Stimulated activated naive CD8-positive, alpha-beta T cell treated with anti-CD3 and anti-CD28 coated beads, Interleukin-15, amount 100 ng/mL, for 72 hours (primary cell): ENCODE results near the gene MROH7.

ENCODE experiments used
- ATAC-seq: fragments of 150-1000 bp; cut with Tn5 transposase; 2 replicates; pipeline ENCODE4 v1.10.0; 2021; ENCODE audit warnings: mild to moderate bottlenecking, moderate library complexity
- DNase-seq, 2 donors: peaks; one replicate each; pipeline ENCODE4 v3.0.0; 2021 to 2022
- H3K27ac Mint-ChIP-seq, 2 donors: one replicate each; pipeline ENCODE4 v1.8.0; 2022; ENCODE audit warnings: mild to moderate bottlenecking in 2 of 2, mixed read lengths in 2 of 2, moderate library complexity in 2 of 2
- H3K27me3 Mint-ChIP-seq: one replicate; pipeline ENCODE4 v1.8.0; 2022; ENCODE audit warnings: mixed read lengths
- H3K4me1 Mint-ChIP-seq: one replicate; pipeline ENCODE4 v1.8.0; 2022; ENCODE audit warnings: mild to moderate bottlenecking, mixed read lengths
- H3K4me3 Mint-ChIP-seq, 2 donors: one replicate each; pipeline ENCODE4 v1.8.0; 2022; ENCODE audit warnings: mild to moderate bottlenecking in 2 of 2, mixed read lengths in 2 of 2, moderate library complexity in 1 of 2
- H3K9me3 Mint-ChIP-seq, 2 donors: one replicate each; pipeline ENCODE4 v1.8.0; 2022; ENCODE audit warnings: mixed read lengths in 2 of 2

Gene MROH7

DNA sequence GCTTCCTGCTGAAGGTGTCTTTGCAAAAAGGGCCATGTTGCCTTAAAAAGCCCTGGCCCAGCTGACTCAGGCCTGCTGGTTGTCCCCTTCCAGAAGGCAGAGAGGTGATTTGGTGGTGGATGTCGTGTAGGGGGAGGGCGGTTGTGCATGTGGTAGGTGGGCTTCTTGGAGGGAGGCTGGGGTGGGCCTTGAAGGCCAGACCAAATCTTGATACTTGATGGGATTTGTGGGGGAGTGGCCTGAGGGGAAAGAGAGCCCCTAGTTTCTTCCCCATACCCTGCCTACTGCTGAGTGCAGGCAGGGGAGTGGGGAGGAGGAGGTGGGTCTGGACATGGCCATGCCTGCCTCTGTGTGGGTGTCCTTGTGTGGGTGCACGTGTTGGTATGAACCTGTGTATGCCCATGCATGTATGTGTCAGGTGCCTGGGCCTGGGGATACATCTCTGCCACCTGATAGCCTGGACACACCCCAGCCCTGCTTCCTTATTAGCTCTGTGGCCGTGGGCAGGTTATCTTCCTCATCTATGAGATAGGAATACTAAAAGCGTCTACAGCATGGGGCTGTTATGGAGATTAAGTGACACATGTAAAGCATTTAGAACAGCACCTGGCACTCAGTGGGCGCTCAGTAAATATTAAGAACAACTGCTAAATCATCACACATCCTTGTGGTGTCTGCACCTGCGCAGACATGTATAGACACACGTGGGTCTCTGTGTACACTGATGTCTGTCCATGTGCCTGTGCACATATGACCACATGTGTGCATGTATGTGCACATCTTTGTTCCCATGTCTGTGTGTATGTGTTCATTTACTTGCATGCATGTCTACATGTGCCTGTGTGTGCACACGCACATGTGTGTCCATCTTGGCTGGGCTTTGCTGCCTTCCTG is 35.2 kb upstream of the MROH7 start:
- Mint-ChIP-seq H3K4me3 (no peak overlapping the region), H3K9me3 (no peaks in the 10 kb centered on the region), H3K4me1 (peaks cover 15% of the 10 kb centered on the region), H3K27me3 (no peaks in the 10 kb centered on the region), H3K27ac (no peak overlapping the region)
- DNase-seq (no peak), ATAC-seq (no peak)

DNA sequence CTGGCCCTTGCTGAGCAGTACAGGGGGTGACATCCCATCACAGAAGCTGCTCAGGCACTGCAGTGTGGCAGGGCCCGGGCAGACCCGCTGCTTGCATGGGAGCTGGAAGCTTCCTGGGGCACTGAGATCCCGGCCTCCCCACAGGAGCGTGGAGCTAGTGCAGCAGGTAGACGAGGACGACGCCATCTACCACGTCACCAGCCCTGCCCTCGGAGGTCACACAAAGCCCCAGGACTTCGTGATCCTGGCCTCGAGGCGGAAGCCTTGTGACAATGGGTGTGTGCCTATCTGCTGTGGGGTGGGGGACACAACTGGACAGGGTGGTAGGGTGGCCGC is 34.6 kb upstream of the MROH7 start:
- no peak overlapping the region for H3K4me3 Mint-ChIP-seq
- H3K27ac Mint-ChIP-seq: no peak overlapping the region
- ATAC-seq: no peak
- no peaks in the 10 kb centered on the region for H3K27me3 Mint-ChIP-seq
- H3K9me3 Mint-ChIP-seq: no peaks in the 10 kb centered on the region
- no peak for DNase-seq
- peaks cover 15% of the 10 kb centered on the region for H3K4me1 Mint-ChIP-seq

- no peak overlapping the region for H3K27ac Mint-ChIP-seq
- ATAC-seq: no peak
- no peak for DNase-seq
- H3K27me3 Mint-ChIP-seq: no peaks in the 10 kb centered on the region
- peaks cover 15% of the 10 kb centered on the region for H3K4me1 Mint-ChIP-seq
- H3K4me3 Mint-ChIP-seq: no peak overlapping the region
- H3K9me3 Mint-ChIP-seq: no peaks in the 10 kb centered on the region
Measured at GRCh38 chr1:54607821-54608565, 33.6 kb upstream of the MROH7 start.

- Mint-ChIP-seq H3K9me3 (no peaks in the 10 kb centered on the region), H3K27me3 (no peaks in the 10 kb centered on the region), H3K4me3 (no peak overlapping the region), H3K4me1 (peaks cover 15% of the 10 kb centered on the region), H3K27ac (no peak overlapping the region)
- DNase-seq (no peak), ATAC-seq (no peak)
Measured at GRCh38 chr1:54608566-54609230, 32.9 kb upstream of the MROH7 start.

DNA sequence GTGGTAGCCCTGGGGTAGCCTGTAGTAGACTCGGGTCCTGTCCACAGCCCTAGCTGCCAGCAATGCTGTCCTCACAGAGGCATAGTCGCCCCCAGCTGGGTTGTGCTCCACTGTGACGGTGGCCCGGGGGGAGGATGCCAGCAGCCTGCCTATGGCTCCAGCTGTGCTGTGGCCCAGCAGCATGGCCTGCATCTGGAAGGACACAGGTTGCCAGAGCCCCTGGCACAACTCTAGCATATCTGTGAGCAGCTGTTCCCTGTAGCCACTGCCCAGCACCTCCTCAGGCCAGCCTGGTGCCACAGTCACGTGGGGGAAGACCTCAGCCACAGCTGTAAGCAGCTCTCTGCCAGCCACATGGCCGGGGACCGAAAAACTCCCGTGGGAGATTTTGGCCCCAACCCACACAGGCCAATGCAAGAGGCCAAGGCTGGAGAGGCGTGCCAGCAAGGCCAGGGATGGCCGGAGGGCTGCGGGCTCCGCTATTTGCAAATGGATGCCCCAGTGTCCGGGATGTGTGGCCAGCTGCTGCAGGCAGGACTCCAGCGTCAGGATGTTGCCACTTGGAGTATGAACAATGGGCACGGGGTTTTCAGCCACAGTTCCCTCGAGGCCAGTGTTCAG is 32.2 kb upstream of the MROH7 start:
- no peaks in the 10 kb centered on the region for H3K27me3 Mint-ChIP-seq
- DNase-seq: no peak

DNA sequence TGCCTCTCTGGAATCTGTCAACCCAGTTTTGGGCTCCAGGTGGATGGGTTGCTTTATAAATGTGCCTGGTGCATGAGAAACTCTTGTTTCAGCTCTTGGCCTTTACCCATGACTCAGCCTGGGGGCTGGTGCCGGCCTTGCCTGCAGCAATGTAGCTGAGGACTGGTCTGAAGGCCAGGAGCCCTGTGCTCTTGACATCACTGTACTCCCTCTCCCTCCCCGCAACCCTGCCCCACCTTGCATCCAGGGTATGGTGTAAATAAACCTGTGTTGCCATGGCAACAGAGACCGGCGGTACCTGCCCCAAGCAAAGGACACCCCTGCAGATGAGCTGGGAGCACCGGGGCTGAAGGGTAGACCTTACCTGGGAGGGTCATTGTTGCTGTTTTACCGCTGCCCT is 31.5 kb upstream of the MROH7 start:
- DNase-seq (no peak), ATAC-seq (no peak)
- no peaks in the 10 kb centered on the region for H3K9me3 Mint-ChIP-seq
- H3K27me3 Mint-ChIP-seq: no peaks in the 10 kb centered on the region
- H3K27ac Mint-ChIP-seq: no peak overlapping the region
- peaks cover 4% of the 10 kb centered on the region for H3K4me1 Mint-ChIP-seq
- no peak overlapping the region for H3K4me3 Mint-ChIP-seq

More for the DNA sequence above, 32.2 kb upstream of the MROH7 start:
- ATAC-seq: no peak
- no peak overlapping the region for H3K4me3 Mint-ChIP-seq
- H3K4me1 Mint-ChIP-seq: peaks cover 11% of the 10 kb centered on the region
- no peak overlapping the region for H3K27ac Mint-ChIP-seq
- no peaks in the 10 kb centered on the region for H3K9me3 Mint-ChIP-seq

- Mint-ChIP-seq H3K4me1 (no peaks in the 10 kb centered on the region), H3K27me3 (no peaks in the 10 kb centered on the region), H3K9me3 (no peaks in the 10 kb centered on the region), H3K4me3 (no peak overlapping the region), H3K27ac (no peak overlapping the region)
- DNase-seq (no peak), ATAC-seq (no peak)
Measured at GRCh38 chr1:54610601-54611580, 30.7 kb upstream of the MROH7 start.

DNA sequence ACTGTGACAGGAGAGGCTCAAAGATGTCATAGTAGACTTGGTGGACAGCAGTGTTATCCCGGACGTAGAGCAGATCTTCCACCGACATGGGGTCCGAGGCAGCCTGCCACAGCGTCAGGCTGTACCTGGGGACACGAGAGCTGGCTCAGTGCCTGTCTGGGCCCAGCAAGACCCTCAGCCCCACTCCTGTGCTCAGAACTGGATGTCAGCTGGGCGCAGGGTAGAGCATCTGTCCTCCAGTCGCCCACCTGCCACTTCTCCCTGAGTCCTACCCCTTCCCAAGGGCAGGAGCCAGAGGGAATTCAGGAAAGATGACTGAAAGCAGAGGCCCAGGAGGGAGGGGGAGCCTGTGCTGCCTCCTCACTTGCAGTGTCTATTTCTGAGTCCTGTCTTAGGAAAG is 30.0 kb upstream of the MROH7 start:
- H3K27me3 Mint-ChIP-seq: no peaks in the 10 kb centered on the region
- DNase-seq (no peak), ATAC-seq (no peak)
- H3K4me3 Mint-ChIP-seq: no peak overlapping the region
- no peaks in the 10 kb centered on the region for H3K4me1 Mint-ChIP-seq
- no peak overlapping the region for H3K27ac Mint-ChIP-seq
- no peaks in the 10 kb centered on the region for H3K9me3 Mint-ChIP-seq

DNA sequence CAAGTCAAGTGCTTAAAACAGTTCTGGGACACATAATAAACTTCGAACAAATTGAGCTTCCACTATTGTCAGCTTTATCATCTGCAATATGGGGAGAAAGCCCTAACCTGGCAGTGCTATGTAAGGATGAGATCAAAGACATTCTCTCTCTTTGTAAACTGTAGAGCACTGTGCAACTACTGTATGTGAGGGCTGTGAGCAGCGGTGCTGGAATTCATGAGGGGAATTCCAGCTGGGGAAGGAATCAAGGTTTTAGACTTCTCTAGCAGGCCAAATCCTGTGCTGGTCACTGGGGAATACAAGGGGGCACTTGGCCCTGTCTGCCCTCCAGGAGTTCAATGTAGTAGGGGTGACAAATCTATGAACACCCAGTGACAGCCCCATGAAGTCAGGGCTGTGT is 27.6 kb upstream of the MROH7 start:
- DNase-seq: no peak
- ATAC-seq: no peak
- no peaks in the 10 kb centered on the region for H3K27me3 Mint-ChIP-seq
- peak overlapping the region; percentile 23 to 34 for H3K27ac Mint-ChIP-seq
- H3K4me1 Mint-ChIP-seq: no peaks in the 10 kb centered on the region
- no peaks in the 10 kb centered on the region for H3K9me3 Mint-ChIP-seq
- H3K4me3 Mint-ChIP-seq: no peak overlapping the region

GRCh38 chr1:54614563-54614962 is 27.0 kb upstream of the MROH7 start:
- DNase-seq (no peak), ATAC-seq (no peak)
- Mint-ChIP-seq H3K4me3 (no peak overlapping the region), H3K27ac (no peak overlapping the region), H3K4me1 (no peaks in the 10 kb centered on the region), H3K9me3 (no peaks in the 10 kb centered on the region), H3K27me3 (no peaks in the 10 kb centered on the region)

- H3K27ac Mint-ChIP-seq: no peak overlapping the region
- ATAC-seq (no peak), DNase-seq (no peak)
- H3K27me3 Mint-ChIP-seq: no peaks in the 10 kb centered on the region
- H3K4me3 Mint-ChIP-seq: no peak overlapping the region
- H3K4me1 Mint-ChIP-seq: no peaks in the 10 kb centered on the region
- H3K9me3 Mint-ChIP-seq: no peaks in the 10 kb centered on the region
Measured at GRCh38 chr1:54615531-54616279, 25.9 kb upstream of the MROH7 start.

GRCh38 chr1:54619749-54620148 is 21.8 kb upstream of the MROH7 start:
- Mint-ChIP-seq H3K4me1 (no peaks in the 10 kb centered on the region), H3K27ac (no peak overlapping the region), H3K4me3 (no peak overlapping the region), H3K27me3 (no peaks in the 10 kb centered on the region), H3K9me3 (no peaks in the 10 kb centered on the region)
- DNase-seq (no peak), ATAC-seq (no peak)

- Mint-ChIP-seq H3K4me1 (no peaks in the 10 kb centered on the region), H3K9me3 (no peaks in the 10 kb centered on the region), H3K27ac (peak within 1 kb of the TSS in 1 of 2 donors; percentile 81), H3K4me3 (no peak within 1 kb of the TSS), H3K27me3 (no peaks in the 10 kb centered on the region)
- DNase-seq (no peak), ATAC-seq (no peak)
Measured at GRCh38 chr1:54623216-54624007, 18.2 kb upstream of the MROH7 start, which contains the start of gene FAM151A. FAM151A (minus strand) TSS chr1:54623525; CDS start chr1:54623395, 130 bp downstream.
